IPS DF 6.9 (cell line): ENCODE measurements around the gene HBD.

Experiments
- DNase-seq: peaks from one replicate; pipeline ENCODE4 v3.0.0-alpha.2; 2013; ENCODE audit warnings: low read depth, low spot score
- H3K27ac ChIP-seq: one replicate; pipeline ENCODE4 v1.5.1; 2013; ENCODE audit warnings: low read length, control low read depth
- H3K27me3 ChIP-seq: 2 replicates; pipeline ENCODE4 v1.6.1; 2013; ENCODE audit warnings: mild to moderate bottlenecking, low read length; ENCODE audit not compliant: control insufficient read depth, insufficient read depth
- H3K36me3 ChIP-seq: 2 replicates; pipeline ENCODE4 v1.6.1; 2013; ENCODE audit warnings: low read length; ENCODE audit not compliant: control insufficient read depth, insufficient read depth
- H3K4me1 ChIP-seq: 2 replicates; pipeline ENCODE4 v1.6.1; 2013; ENCODE audit warnings: low read length; ENCODE audit not compliant: control insufficient read depth, insufficient read depth
- H3K4me3 ChIP-seq: 2 replicates; pipeline ENCODE4 v1.5.1; 2013; ENCODE audit warnings: mild to moderate bottlenecking, low read length
- H3K9me3 ChIP-seq: 2 replicates; pipeline ENCODE4 v1.6.1; 2013; ENCODE audit warnings: low read length, inconsistent platforms; ENCODE audit not compliant: control insufficient read depth, insufficient read depth
- WGBS: extraction: QIAGEN DNeasy Blood & Tissue Kit; methylation state at CpG from one replicate; pipeline ENCODE4 v1.1.7; 2013; ENCODE audit warnings: mixed read lengths, missing lambda C conversion rate; ENCODE audit not compliant: insufficient read length, insufficient coverage; 5-methylcytosine and 5-hydroxymethylcytosine counted together

Gene HBD

DNA sequence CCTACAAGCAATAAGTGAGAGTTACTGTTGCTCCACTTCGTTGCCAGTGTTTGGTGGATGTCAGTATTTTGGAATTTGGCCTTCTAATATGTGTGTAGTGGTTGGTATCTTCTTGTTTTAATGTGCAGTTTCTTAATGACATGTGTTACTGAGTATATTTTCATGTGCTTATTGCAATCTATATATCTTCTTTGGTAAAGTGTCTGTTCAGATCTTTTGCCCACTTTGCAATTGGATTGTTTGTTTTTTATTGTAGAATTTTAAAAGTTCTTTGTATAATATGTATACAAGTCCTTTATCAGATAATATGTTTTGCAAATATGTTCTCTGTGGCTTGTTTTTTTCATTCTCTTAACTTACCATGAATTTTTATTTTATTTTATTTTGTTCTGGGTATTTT lies 41.5 kb downstream of the HBD start:
- DNase-seq: no peak
- WGBS: no CpG with 5 or more reads among the region's 1 CpG
- no peak overlapping the region for H3K4me3 ChIP-seq
- no peaks in the 10 kb centered on the region for H3K36me3 ChIP-seq
- H3K9me3 ChIP-seq: peaks cover 3% of the 10 kb centered on the region
- no peak overlapping the region for H3K27ac ChIP-seq
- no peaks in the 10 kb centered on the region for H3K27me3 ChIP-seq
- no peaks in the 10 kb centered on the region for H3K4me1 ChIP-seq

DNA sequence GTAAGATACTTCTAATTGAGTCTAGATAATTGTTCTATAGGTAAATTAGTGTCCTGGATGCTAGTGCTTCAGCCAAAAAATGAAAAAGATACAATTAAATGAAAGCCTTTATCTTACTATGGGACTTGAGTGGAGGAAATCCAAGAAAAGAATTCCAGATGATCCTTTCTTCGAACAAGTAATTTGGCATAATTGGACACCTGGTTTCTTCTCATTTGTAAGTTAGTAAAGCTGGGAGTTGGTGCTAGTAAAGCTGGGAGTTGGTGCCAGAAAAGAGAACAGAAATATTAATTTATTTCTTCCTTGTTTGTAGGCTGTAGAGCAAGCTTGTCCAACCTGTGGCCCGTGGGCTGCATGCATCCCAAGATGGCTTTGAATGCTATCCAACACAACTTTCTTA lies 46.1 kb downstream of the HBD start:
- WGBS: no CpG with 5 or more reads among the region's 2 CpGs
- no peak overlapping the region for H3K4me3 ChIP-seq
- H3K27me3 ChIP-seq: no peaks in the 10 kb centered on the region
- no peak overlapping the region for H3K27ac ChIP-seq
- H3K4me1 ChIP-seq: no peaks in the 10 kb centered on the region
- H3K9me3 ChIP-seq: peaks cover 3% of the 10 kb centered on the region
- H3K36me3 ChIP-seq: no peaks in the 10 kb centered on the region
- DNase-seq: no peak
